ENCODE data around the gene VSTM2B.

GRCh38 chr19:29520390-29520789 is 5.4 kb upstream of the VSTM2B start:
- TF ChIP-seq CTCF (IDR thresholded peaks at IDR 0.05): no peak
- no peak for TF ChIP-seq EZH2phosphoT487 (IDR thresholded peaks at IDR 0.05)
